SK-N-SH (cell line): ENCODE measurements around the gene LPIN1. TPM values are rescaled to one million over a fixed set of nuclear protein-coding genes. Genes with fewer than 3 reads are reported as not detected.

Experiments
- CTCF ChIA-PET: fragments of 300-600, 350-600 bp; formaldehyde crosslinking; extraction: SDS; loops from one replicate; lab custom pipeline; 2021; lab: Yijun Ruan, JAX
- POLR2A ChIA-PET: fragments of 350-600 bp; sonication (Branson Sonifier 250); formaldehyde crosslinking; extraction: SDS; loops from one replicate; lab custom pipeline; 2020; ENCODE audit warnings: antibody characterized with exemption, inconsistent platforms; lab: Yijun Ruan, JAX
- DNase-seq: peaks from one replicate; pipeline ENCODE4 v3.0.0; 2012
- H2AFZ ChIP-seq: fragments of 200-600 bp; sonication (generic); 2 replicates; pipeline ENCODE4 v1.8.1; 2016; ENCODE audit warnings: antibody characterized with exemption, mild to moderate bottlenecking, low read depth
- H3F3A ChIP-seq: fragments of 200-600 bp; sonication (generic); replicated peaks from 2 replicates; pipeline ENCODE3; 2016; ENCODE audit warnings: antibody characterized with exemption, mild to moderate bottlenecking; ENCODE audit not compliant: insufficient read depth
- H3K27ac ChIP-seq, 2 experiments: fragments of 200-500 bp in 1 of 2; fragments of 200-600 bp in 1 of 2; sonication (Bioruptor generic) in 1 of 2; sonication (generic), shearing (Covaris generic) in 1 of 2; 2 replicates each; pipeline versions ENCODE4 v1.5.1 to v1.6.1; 2014 to 2016; ENCODE audit warnings: low read depth in 2 of 2, inconsistent platforms in 1 of 2, low read length in 1 of 2, mild to moderate bottlenecking in 1 of 2, mixed read lengths in 1 of 2
- H3K27me3 ChIP-seq: fragments of 200-600 bp; sonication (generic), shearing (Covaris generic); 2 replicates; pipeline ENCODE4 v1.6.1; 2016; ENCODE audit warnings: mixed run types; ENCODE audit not compliant: insufficient read depth
- H3K36me3 ChIP-seq, 2 experiments: fragments of 200-500 bp in 1 of 2; fragments of 200-600 bp in 1 of 2; sonication (Bioruptor generic) in 1 of 2; sonication (generic) in 1 of 2; replicated peaks in 1 of 2; 2 replicates each; pipeline versions ENCODE3 to v1.5.1; 2014 to 2016; ENCODE audit warnings: low read length in 1 of 2, mild to moderate bottlenecking in 1 of 2; ENCODE audit not compliant: insufficient read depth in 2 of 2, control insufficient read depth in 1 of 2
- H3K4me1 ChIP-seq, 2 experiments: fragments of 200-500 bp in 1 of 2; fragments of 200-600 bp in 1 of 2; sonication (Bioruptor generic) in 1 of 2; sonication (generic), shearing (Covaris generic) in 1 of 2; 2 replicates each; pipeline versions ENCODE4 v1.5.1 to v1.6.1; 2014 to 2016; ENCODE audit warnings: low read depth in 1 of 2, low read length in 1 of 2, mixed run types in 1 of 2; ENCODE audit not compliant: insufficient read depth in 2 of 2, control insufficient read depth in 1 of 2
- H3K4me2 ChIP-seq: fragments of 200-600 bp; sonication (generic), shearing (Covaris generic); 2 replicates; pipeline ENCODE4 v1.6.1; 2017; ENCODE audit warnings: mixed run types
- H3K4me3 ChIP-seq, 2 experiments: fragments of 200-500 bp in 1 of 2; fragments of 200-600 bp in 1 of 2; sonication (Bioruptor generic) in 1 of 2; sonication (generic), shearing (Covaris generic) in 1 of 2; 2 replicates each; pipeline versions ENCODE4 v1.5.1 to v1.8.1; 2014 to 2016; ENCODE audit warnings: low read depth in 2 of 2, inconsistent platforms in 1 of 2, low read length in 1 of 2, mild to moderate bottlenecking in 1 of 2, mixed read lengths in 1 of 2, moderate library complexity in 1 of 2
- H3K79me2 ChIP-seq: fragments of 200-600 bp; sonication (generic); 2 replicates; pipeline ENCODE4 v1.8.1; 2017; ENCODE audit warnings: mild to moderate bottlenecking; ENCODE audit not compliant: insufficient read depth
- H3K9ac ChIP-seq: fragments of 200-600 bp; sonication (generic); 2 replicates; pipeline ENCODE4 v1.6.1; 2017; ENCODE audit warnings: mixed run types
- H3K9me2 ChIP-seq: fragments of 200-600 bp; sonication (generic); 2 replicates; pipeline ENCODE4 v1.6.1; 2017; ENCODE audit warnings: mixed run types
- H3K9me3 ChIP-seq: fragments of 200-600 bp; sonication (generic); 2 replicates; pipeline ENCODE4 v1.6.1; 2017; ENCODE audit warnings: mixed run types, mild to moderate bottlenecking, moderate library complexity
- H4K20me1 ChIP-seq: fragments of 200-600 bp; sonication (generic); 2 replicates; pipeline ENCODE4 v1.6.1; 2017; ENCODE audit warnings: mild to moderate bottlenecking, mixed run types; ENCODE audit not compliant: insufficient read depth
- CTCF ChIP-seq: fragments of 200-600 bp; sonication (generic); IDR thresholded peaks from 2 replicates; pipeline ENCODE4 v1.6.1; 2017; ENCODE audit warnings: antibody characterized with exemption, mild to moderate bottlenecking, moderate library complexity
- EP300 ChIP-seq, 2 experiments: IDR thresholded peaks; 2 replicates each; pipeline versions ENCODE4 v1.4.0 to v1.6.1; 2012; ENCODE audit warnings: borderline replicate concordance in 1 of 2, low read depth in 1 of 2, low read length in 1 of 2
- FOXJ3 ChIP-seq: sonication (generic); formaldehyde crosslinking; IDR thresholded peaks from 2 replicates; pipeline ENCODE4 v1.5.1; 2020; ENCODE audit warnings: mild to moderate bottlenecking, missing genetic modification reagents
- NRF1 ChIP-seq: IDR thresholded peaks from 2 replicates; pipeline ENCODE4 v1.6.1; 2012; ENCODE audit warnings: low read depth, mild to moderate bottlenecking, low read length
- RAD21 ChIP-seq: IDR thresholded peaks from 2 replicates; pipeline ENCODE4 v1.6.1; 2012; ENCODE audit warnings: mild to moderate bottlenecking, low read length
- RCOR1 ChIP-seq: fragments of 150-350 bp; IDR thresholded peaks from 2 replicates; pipeline ENCODE4 v1.6.1; 2017; ENCODE audit warnings: antibody characterized with exemption, low read length
- SMC3 ChIP-seq: IDR thresholded peaks from 2 replicates; pipeline ENCODE4 v1.6.1; 2012; ENCODE audit warnings: low read depth, low read length, improper control_type of control experiment
- TAF1 ChIP-seq: IDR thresholded peaks from 2 replicates; pipeline ENCODE4 v1.6.1; 2012; ENCODE audit warnings: low read depth, mild to moderate bottlenecking, low read length, moderate library complexity, borderline replicate concordance
- TCF12 ChIP-seq: IDR thresholded peaks from 2 replicates; pipeline ENCODE4 v1.4.0; 2012
- ZBTB33 ChIP-seq: IDR thresholded peaks from 2 replicates; pipeline ENCODE4 v1.4.0; 2012; ENCODE audit warnings: low read depth, borderline replicate concordance
- WGBS: methylation state at CpG from one replicate; pipeline ENCODE4 v1.1.6; 2017; ENCODE audit warnings: low lambda C conversion rate; 5-methylcytosine and 5-hydroxymethylcytosine counted together
- polyA plus RNA-seq, 3 experiments: library from polyadenylated mRNA; depleted of rRNA; stranded (reverse); fragments of >200 nt; gene quantifications; 2 replicates each; pipeline ENCODE4 v1.2.3, GENCODE V29; 2012

The LPIN1 gene
- polyA plus RNA-seq, 1 of the 3 experiments (the other 2 are of a cell fraction) = 22.1 TPM

- no peak for TF ChIP-seq NRF1
- TF ChIP-seq RCOR1 = no peak
- peak; percentile 63 for TF ChIP-seq RAD21
- peak; percentile 90 for TF ChIP-seq CTCF
- no peak for TF ChIP-seq TAF1
- TF ChIP-seq SMC3 = peak; percentile 66; the same call in 1 of the 2 replicates
- TF ChIP-seq ZBTB33 = no peak
- TF ChIP-seq, all 33 proteins: peak for 3
- Histone ChIP-seq H3F3A (no peaks in the 10 kb centered on the region), H3K9me2 (no peaks in the 10 kb centered on the region), H3K27me3 (no peaks in the 10 kb centered on the region), H4K20me1 (no peaks in the 10 kb centered on the region), H3K9ac (no peak overlapping the region), H3K36me3 (peaks cover 29 to 76% of the 10 kb centered on the region in 2 experiments), H3K4me1 (peaks cover 0 to 9% of the 10 kb centered on the region in 2 experiments; a peak in 1 of 4 replicates), H2AFZ (no peak overlapping the region; the same call in 1 of the 2 replicates), H3K27ac (no peak overlapping the region), H3K4me2 (no peak overlapping the region), H3K4me3 (no peak overlapping the region; a peak in 1 of 4 replicates), H3K9me3 (no peaks in the 10 kb centered on the region), H3K79me2 (no peaks in the 10 kb centered on the region)
- ChIA-PET POLR2A (no interaction called here), CTCF (interaction anchor here (0.7 to 18.0 kb wide), 57 partner anchors 8 to 1228 kb away, joined by 3 to 886 read pairs (median 5); partner anchors contain the start of gene LPIN1)
- DNase-seq = peak; percentile 91
- WGBS = 49% methylated on average over 36 of the region's 50 CpGs
These were observed 38.5 kb downstream of the LPIN1 start for GRCh38 chr2:11784747-11785610.

DNA sequence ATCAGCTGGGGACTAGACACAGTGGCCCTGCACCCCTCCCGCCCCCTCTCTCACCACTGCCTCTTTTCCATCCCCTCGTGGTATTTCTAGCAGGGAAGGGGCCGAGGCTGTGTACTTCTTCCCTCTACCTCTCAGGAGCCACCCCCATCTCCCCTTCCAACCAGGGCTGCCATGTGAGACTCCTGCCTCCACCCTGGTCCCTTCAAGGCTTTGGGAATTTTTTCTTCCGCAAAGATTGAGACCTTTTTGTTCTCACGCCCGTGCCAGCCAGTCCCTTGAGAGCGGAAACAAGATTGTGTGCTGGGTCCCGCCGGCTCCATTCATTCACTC is 39.1 kb downstream of the LPIN1 start:
- H3K36me3 ChIP-seq = peaks cover 29 to 76% of the 10 kb centered on the region in 2 experiments
- 95% methylated on average over 9 of the region's 9 CpGs for WGBS
- POLR2A ChIA-PET = no interaction called here

More for the DNA sequence above, 39.1 kb downstream of the LPIN1 start:
- no peak for DNase-seq
- TF ChIP-seq FOXJ3 (CRISPR knock-in tag) (no peak), TCF12 (no peak), NRF1 (no peak), EP300 (IDR thresholded peaks at IDR 0.05; ENCODE audit: borderline replicate concordance in 1 of 2, low read depth in 1 of 2, low read length in 1 of 2) (no peak)
- H3K9me2 ChIP-seq = no peaks in the 10 kb centered on the region
- H3K4me2 ChIP-seq = no peak overlapping the region
- no peaks in the 10 kb centered on the region for H3F3A ChIP-seq
- H3K27ac ChIP-seq = no peak overlapping the region
- no peaks in the 10 kb centered on the region for H4K20me1 ChIP-seq
- H3K9me3 ChIP-seq = no peaks in the 10 kb centered on the region
- H2AFZ ChIP-seq = no peak overlapping the region
- H3K27me3 ChIP-seq = no peaks in the 10 kb centered on the region
- H3K4me3 ChIP-seq = no peak overlapping the region
- peaks cover 0 to 9% of the 10 kb centered on the region in 2 experiments; a peak in 1 of 4 replicates for H3K4me1 ChIP-seq
- CTCF ChIA-PET = interaction anchor here (0.7 to 18.0 kb wide), 45 partner anchors 7 to 1222 kb away, joined by 3 to 886 read pairs (median 6); partner anchors contain the start of gene LPIN1
- H3K9ac ChIP-seq = no peak overlapping the region
- H3K79me2 ChIP-seq = no peaks in the 10 kb centered on the region
